HuH-7 (cell line): Measurements from ENCODE around the gene DNTT.

Source experiments
- DNase-seq: peaks from one replicate; pipeline ENCODE4 v3.0.0; 2011; ENCODE audit warnings: low spot score

The DNTT gene

GRCh38 chr10:96342402-96342801 is 38.2 kb downstream of the DNTT start:
- DNase-seq: no peak

GRCh38 chr10:96344178-96344577 is 39.9 kb downstream of the DNTT start:
- DNase-seq: no peak

- DNase-seq: no peak
These were observed 41.0 kb downstream of the DNTT start for GRCh38 chr10:96345222-96345621.

DNA sequence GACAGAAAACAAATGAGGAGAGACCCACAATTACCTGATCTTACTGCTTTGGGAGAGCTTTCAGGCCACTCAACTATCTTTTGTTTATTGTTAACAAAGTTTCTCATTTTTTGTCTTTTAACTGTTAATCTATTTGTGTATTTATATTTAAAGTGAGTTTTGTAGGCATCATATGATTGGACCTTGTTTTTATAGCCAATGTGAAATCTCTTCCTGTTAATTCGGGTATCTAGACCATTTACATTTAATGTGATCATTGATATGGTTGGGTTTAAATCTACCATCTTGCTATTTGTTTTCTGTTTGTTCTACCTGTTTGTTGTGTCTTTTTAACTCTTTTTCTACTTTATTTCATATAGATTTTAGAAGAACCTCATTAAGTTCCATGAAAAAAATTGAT is 42.1 kb downstream of the DNTT start:
- no peak for DNase-seq

GRCh38 chr10:96352027-96352426 is 47.8 kb downstream of the DNTT start:
- DNase-seq: no peak

- no peak for DNase-seq
These were observed 48.3 kb downstream of the DNTT start for GRCh38 chr10:96352582-96352981.

DNA sequence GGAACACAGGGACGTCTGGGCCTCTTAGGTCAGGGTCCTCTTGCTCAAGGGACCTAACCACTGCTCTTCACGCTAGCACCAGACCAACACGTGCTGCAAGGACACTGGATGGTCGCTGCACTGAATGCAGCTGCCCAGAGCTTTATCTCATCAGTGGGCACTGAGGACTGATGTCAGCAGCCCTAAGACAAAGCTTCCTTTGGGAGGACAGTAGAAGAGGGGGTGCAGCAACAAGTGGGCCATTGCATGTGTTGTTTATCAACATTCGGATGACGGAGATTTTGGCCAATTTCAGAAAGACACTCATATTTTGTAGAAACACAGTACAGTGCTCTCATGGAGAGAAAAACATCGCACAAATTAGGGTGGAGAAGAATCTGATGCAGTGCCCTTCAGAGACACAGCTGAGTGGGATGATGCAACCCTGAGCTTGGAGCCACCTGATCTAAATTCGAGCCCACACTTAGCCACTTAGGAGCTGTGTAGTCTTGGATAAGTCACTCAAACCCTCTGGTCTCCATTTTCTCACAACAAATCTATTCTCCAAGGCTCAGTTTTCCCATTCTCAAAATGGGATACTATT is 52.9 kb downstream of the DNTT start:
- DNase-seq: no peak

DNA sequence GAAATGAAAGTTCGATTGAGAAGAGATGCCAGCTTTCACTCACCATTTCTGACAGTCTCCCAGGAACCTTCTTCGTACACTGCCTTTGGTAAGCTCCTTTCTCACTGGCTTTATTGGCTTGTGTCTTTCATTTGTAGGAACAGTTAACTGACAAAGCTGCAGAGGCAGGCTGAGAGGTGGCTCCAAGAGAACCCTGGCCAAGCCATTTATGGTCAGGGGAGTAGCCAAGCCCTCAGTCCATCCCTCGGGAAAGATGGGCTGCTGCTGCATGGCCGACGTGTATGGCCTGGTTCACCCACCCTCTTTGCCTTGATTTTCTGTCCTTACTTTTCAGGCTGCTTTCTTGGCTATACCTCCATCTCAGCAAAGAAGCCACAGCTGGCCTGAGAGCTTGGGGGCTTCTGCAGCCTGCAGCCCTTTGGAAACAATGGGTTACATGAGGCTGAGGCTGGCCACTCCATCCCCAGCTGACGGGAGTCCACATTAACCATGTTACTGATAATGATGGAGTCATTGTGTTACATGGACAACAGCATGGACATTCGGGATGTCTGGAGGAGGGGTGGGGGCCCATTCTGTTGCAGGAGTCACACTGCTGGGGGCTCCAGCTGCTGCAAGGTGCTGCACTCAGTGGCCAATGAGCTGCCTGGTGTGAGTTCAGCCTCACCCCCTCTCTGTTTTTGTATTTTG is 54.8 kb downstream of the DNTT start, which contains the start of gene OPALIN:
Gene OPALIN (minus strand): TSS at position 152 of the 690 bp plus-strand sequence. CDS start 106 bp downstream, at position 46.
- no peak for DNase-seq

DNA sequence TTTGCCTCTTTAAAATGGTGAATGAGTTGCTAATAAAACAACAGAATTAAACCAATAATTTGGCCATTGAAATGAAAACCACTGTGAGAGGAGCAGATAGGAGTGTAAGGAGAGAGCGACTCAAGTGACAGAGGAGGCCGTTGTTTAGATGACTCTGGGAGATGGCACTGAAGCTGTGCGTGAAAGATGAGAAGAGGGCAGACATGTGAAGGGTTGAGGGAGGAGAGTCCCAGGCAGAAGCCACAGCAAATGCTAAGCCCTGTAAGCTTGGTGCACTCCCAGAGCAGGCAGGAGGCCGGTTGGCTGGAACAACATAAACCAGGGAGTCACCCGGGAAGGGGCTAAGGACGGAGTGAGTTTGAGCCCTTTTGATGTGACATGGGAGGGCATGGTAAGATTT is 55.4 kb downstream of the DNTT start:
- no peak for DNase-seq

DNA sequence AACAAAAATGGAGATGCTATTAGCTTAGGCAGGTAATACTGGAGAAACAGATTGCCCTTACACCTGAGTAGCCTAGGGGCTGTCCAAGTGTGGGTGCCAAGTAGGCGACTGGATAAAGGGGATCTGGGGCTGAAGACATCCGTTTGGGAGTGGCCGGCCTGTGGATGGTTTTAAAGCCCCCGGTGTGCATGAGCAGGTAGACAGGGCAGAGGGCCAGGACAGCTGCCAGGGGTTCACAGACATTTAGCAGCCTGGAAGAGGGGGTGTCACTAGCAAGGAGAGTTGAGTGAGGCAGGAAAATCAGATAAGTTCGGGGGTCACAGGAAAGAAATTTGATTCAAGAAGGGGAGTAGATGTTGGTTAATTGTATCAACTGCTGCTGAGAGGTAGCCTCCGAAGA is 56.1 kb downstream of the DNTT start:
- no peak for DNase-seq

- DNase-seq: no peak
These were observed 56.5 kb downstream of the DNTT start for GRCh38 chr10:96360766-96361165.

GRCh38 chr10:96365571-96365970 is 61.3 kb downstream of the DNTT start:
- no peak for DNase-seq

DNA sequence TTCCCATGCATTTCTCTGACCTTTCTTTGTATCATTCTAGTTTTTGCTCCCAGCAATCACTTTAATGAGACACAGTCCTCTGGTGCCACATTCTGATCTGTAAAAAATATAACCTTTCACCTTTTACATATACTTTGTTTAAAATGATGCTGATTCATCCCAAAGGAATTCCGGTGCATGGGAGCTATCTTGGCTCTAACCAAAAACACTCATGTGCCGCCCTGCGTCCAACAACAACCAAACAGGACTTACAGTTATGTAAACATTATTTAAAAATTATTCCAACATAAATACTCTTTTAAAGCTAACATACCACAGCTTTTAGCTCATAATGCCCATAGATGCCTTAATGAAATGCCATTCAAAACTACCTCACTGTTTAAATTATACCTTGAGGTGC is 62.3 kb downstream of the DNTT start:
- no peak for DNase-seq

DNA sequence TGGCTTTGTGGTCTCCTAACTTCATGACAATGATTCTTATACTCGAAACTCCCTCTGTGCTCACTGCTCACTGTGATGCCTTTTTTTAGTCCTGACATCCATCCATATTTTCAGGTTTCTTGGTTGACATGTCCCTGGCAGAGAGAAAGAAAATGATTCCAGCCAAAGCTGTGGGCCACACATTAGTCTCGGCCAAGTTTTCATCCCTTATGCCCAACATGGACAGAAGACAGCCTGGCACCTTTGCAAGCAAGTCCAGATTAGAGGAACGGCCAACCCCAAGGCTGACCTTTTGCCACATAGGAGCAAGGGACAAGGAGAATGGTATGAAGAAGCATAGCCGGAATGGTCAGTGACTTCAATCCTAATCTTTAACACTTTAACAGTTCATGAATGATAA is 63.2 kb downstream of the DNTT start:
- DNase-seq: no peak

DNA sequence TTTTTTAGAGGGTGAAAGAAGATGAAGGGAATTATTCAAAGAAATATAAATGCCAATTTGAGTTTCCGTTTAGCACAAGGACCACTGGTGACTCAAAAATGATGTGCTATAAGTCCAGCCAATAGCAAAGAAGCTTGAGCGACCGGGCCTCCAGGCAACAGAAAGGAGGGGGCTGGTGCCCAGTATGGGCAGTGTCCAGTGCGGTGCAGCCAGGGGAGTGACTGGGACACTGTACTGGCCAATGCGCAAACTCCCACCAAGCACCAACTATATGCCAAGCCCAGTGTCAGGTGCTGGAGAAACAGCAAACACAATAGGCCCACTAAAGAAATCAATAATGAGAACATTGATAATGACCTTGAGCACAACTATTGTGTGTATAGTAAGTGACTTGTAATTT is 64.7 kb downstream of the DNTT start:
- no peak for DNase-seq

DNA sequence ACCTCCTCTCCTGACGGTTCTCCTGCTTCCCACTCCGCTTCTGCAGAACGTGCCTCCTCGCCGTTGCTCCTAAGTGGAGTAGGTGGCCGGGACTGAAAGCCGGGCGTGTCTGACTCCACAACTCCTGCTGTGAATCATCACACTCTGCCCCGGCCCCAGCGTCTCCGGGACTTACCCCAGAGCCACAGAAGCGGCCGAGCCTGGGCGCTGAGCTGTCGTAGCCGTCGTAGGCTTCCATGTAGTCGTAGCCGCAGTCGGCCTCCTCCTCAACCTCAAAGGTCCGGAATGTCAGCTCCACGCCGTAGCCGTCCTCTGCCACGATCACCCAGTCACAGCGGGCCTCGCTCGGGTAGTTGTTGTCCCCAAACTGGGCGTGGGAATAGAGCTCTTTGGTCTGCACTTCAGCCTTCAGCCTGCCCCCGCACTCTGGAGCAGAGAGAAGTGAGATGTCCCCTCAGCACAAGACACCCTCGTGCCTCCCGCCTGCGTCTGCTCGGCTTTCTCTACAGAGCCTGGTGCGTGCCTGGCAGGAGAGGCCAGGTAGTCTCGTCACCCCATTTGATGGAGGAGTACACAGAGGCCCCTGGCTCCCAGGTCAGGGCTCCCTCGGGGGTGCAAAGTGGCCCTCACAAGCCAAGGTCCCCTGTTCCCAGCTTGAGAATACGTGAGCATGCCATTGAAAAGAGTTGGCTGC is 65.8 kb downstream of the DNTT start:
- DNase-seq: peak; percentile 34

DNA sequence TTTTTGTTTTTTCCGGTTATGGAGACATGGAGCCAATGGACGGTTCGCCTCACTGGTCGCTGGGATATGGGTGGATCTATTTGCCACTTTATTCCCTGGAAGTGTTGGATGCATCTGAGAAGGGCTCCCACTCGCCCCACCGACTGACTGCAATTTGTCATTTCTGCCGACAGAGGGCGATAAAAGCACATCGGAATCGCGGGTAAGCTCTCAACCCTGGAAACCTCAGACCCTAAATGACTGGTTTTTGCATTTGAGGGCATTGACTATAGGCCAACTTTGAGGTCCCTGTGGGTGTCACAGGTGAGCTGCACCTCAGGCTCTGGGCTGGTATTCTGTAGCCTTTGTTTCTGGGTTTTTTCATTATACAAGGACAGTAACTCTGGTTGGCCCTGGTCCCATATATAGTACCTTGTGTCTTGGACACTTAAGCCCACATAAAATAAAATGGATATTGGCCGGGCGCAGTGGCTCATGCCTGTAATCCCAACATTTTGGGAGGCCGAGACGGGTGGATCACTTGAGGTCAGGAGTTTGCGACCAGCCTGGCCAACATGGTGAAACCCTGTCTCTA is 66.4 kb downstream of the DNTT start:
- peak; percentile 79 for DNase-seq

DNA sequence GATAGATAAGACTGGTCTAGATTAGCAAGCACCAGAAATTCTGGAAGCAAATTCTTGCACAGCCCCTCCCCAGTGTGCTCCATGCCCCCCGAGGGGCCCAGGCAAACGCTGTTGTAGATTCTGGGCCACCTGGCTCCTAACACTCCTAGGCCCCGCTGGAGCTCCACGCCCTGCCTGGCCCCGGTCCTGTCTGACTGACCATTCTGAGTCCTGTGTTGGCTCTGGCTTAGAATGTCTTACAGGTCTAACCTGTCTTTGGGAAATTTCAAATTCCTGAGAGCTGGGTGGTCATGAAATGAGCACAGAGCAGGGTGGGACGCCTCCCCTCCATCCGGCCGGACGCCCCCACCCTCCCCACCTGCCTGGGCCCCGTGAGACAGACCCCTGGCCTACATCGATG is 67.1 kb downstream of the DNTT start:
- DNase-seq: no peak

DNA sequence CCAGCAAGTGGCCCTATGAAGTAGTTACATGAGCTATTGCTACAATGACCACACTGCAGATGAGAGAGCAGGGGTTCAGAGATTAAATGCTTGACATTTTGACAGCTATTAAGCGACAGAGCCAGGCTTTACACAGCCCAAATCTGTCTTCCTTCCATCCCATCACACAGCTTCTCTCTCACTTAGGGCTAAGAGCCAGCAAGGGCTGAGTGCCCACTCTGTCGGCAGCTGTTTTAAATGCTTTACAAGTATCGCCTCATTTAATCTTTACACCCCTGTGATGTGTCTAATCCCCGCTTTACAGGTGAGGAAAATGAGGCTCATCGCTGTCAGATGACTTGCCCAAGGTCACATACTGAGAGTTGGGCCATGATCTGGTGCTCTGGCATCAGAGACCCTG is 69.8 kb downstream of the DNTT start:
- DNase-seq: no peak

DNA sequence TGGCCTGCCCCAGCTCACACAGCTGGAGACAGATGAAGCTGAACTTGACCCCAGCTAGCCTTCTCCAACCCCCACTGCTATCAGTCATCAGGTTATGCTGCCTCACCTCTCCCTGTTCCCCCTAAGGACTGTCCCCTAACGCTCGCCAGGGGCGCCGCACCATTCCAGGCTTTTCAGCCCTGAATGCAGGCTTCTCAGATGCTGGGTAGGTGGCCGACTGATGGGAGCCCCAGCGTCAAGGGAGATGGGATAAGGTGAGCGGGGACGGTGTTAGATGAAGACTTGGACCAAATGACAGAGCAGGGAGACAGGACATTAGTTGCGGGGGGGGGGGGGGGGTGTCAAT is 70.4 kb downstream of the DNTT start:
- peak; percentile 46 for DNase-seq

DNA sequence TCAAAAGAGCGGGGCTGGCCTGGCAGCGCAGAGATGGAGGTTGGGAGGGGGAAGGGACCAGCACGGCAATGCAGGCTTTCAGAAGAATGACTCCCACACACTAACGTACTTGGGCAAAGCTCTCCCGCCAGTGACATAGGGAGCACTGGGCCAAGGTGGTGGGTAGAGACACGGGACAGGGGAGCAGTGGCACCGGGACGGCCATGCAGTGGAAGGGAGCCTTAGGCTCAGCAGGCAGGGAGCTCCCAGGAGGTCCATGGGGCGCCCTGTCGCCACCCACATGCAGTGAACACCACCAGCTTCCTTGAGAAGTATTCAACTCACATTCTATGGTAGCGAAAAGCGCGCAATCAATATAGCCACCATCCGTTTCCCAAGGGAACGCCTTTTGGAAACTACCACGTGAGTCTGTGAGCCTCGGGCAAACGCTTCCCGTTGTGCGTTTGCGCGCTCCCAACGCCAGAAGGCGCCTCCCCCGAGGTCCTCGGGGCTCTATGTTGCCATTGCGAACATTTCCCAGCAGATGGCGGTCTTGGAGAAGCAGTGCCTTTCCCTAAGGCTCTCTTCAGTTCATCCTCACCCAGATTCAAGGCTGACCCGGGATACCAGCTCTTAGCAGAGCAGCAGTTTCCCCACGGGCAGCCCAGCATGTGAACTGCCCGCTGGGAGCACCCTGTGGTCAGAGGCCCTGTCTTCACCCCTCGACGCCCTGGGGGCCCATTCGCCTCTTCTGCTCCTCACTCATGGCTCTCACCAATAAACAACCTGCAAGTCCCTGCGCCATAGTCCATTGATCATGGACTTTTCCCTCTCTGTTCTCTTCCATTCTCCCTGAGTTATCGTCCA is 71.0 kb downstream of the DNTT start:
- peak; percentile 95 for DNase-seq

DNA sequence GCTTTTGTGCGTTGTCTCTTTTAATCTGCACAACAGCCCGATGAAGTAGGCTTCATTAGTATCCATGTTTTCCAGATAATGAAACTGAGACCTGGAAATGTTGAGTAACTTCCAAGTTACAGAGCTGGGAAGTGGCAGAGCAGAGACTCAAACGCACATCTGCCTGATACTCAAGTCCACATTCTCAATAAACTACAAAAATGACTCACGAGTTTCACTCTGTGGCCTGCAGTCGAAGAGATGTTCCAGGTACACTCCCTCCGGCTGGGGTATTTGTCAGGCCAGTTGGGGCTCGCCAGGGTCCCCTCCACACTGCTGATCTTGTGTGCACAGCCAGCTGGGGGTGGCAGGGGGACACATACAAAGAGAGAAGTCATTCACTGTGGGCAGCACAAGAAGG is 72.2 kb downstream of the DNTT start:
- DNase-seq: no peak
